Skeletal muscle satellite cell (primary cell): ENCODE measurements around the gene SEMA7A.

Experiments used
- H3K27me3 ChIP-seq: 2 replicates; pipeline ENCODE4 v1.7.0; 2013; ENCODE audit warnings: low read length; ENCODE audit not compliant: control insufficient read depth, insufficient read depth
- H3K36me3 ChIP-seq: 2 replicates; pipeline ENCODE4 v1.7.0; 2013; ENCODE audit warnings: mild to moderate bottlenecking, control low read depth, low read length; ENCODE audit not compliant: insufficient read depth
- H3K4me1 ChIP-seq: 2 replicates; pipeline ENCODE4 v1.7.0; 2013; ENCODE audit warnings: low read length; ENCODE audit not compliant: control insufficient read depth, insufficient read depth
- H3K4me2 ChIP-seq: 2 replicates; pipeline ENCODE4 v1.7.0; 2013; ENCODE audit warnings: mild to moderate bottlenecking, low read length
- H3K4me3 ChIP-seq: 2 replicates; pipeline ENCODE4 v1.7.0; 2013; ENCODE audit warnings: low read length
- H3K9ac ChIP-seq: 2 replicates; pipeline ENCODE4 v1.7.0; 2013; ENCODE audit warnings: mild to moderate bottlenecking, low read depth, low read length, moderate library complexity
- H3K9me3 ChIP-seq: replicated peaks from 2 replicates; pipeline ENCODE4 v1.7.0; 2013; ENCODE audit warnings: mild to moderate bottlenecking, control low read depth, low read length

The SEMA7A gene

GRCh38 chr15:74377831-74378766 is 55.7 kb downstream of the SEMA7A start:
- Histone ChIP-seq H3K4me1 (peaks cover 22% of the 10 kb centered on the region), H3K36me3 (no peaks in the 10 kb centered on the region), H3K9me3 (no peaks in the 10 kb centered on the region), H3K27me3 (peaks cover 4% of the 10 kb centered on the region), H3K9ac (no peak overlapping the region), H3K4me2 (no peak overlapping the region), H3K4me3 (no peak overlapping the region)

- Histone ChIP-seq H3K27me3 (peaks cover 14% of the 10 kb centered on the region), H3K9me3 (no peaks in the 10 kb centered on the region), H3K4me2 (no peak overlapping the region), H3K9ac (no peak overlapping the region), H3K4me3 (no peak overlapping the region), H3K4me1 (peaks cover 17% of the 10 kb centered on the region), H3K36me3 (no peaks in the 10 kb centered on the region)
Measured at GRCh38 chr15:74376825-74377581, 56.8 kb downstream of the SEMA7A start.

DNA sequence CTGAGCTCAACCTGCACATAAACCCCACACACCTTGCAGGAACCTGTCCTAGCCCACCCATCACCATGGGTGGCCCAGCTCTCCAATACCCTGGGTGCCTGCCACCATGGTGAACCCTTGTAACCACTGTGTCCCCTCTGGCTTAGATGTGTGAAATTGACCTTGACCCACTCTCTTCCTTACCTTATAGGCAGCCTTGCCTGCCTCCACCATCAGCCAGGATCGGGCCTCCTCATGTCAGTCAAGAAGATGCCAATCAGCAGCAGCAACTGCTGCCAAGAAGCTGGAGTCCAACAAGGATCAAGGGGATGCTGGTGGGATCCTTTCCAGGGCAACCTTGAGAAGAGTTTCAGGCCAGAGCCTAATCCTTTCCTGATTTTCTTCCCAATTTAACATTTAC is 57.5 kb downstream of the SEMA7A start:
- Histone ChIP-seq H3K4me2 (no peak overlapping the region), H3K4me1 (peaks cover 11% of the 10 kb centered on the region), H3K9ac (no peak overlapping the region), H3K4me3 (no peak overlapping the region), H3K36me3 (no peaks in the 10 kb centered on the region), H3K9me3 (no peaks in the 10 kb centered on the region), H3K27me3 (peaks cover 22% of the 10 kb centered on the region)

GRCh38 chr15:74375303-74375693 is 58.5 kb downstream of the SEMA7A start:
- Histone ChIP-seq H3K4me3 (no peak overlapping the region), H3K9me3 (no peaks in the 10 kb centered on the region), H3K4me2 (no peak overlapping the region), H3K27me3 (peaks cover 31% of the 10 kb centered on the region), H3K4me1 (peaks cover 11% of the 10 kb centered on the region), H3K9ac (no peak overlapping the region), H3K36me3 (no peaks in the 10 kb centered on the region)

- peaks cover 11% of the 10 kb centered on the region for H3K4me1 ChIP-seq
- H3K4me3 ChIP-seq, result peak overlapping the region; percentile 75
- no peak overlapping the region for H3K9ac ChIP-seq
- H3K27me3 ChIP-seq, result peaks cover 34% of the 10 kb centered on the region
- no peaks in the 10 kb centered on the region for H3K36me3 ChIP-seq
- H3K9me3 ChIP-seq, result no peaks in the 10 kb centered on the region
- H3K4me2 ChIP-seq, result peak overlapping the region; percentile 97
Measured at GRCh38 chr15:74374648-74375302, 59.0 kb downstream of the SEMA7A start.

- Histone ChIP-seq H3K9me3 (no peaks in the 10 kb centered on the region), H3K4me3 (peak overlapping the region; percentile 75), H3K4me1 (peaks cover 11% of the 10 kb centered on the region), H3K27me3 (peaks cover 42% of the 10 kb centered on the region), H3K9ac (peak overlapping the region; percentile 36), H3K4me2 (peak overlapping the region; percentile 97), H3K36me3 (no peaks in the 10 kb centered on the region)
Measured at GRCh38 chr15:74373731-74374647, 59.8 kb downstream of the SEMA7A start.

GRCh38 chr15:74373056-74373650 is 60.6 kb downstream of the SEMA7A start:
- Histone ChIP-seq H3K9ac (no peak overlapping the region), H3K9me3 (no peaks in the 10 kb centered on the region), H3K36me3 (no peaks in the 10 kb centered on the region), H3K4me2 (peak overlapping the region; percentile 97), H3K27me3 (peaks cover 50% of the 10 kb centered on the region), H3K4me3 (no peak overlapping the region), H3K4me1 (peaks cover 11% of the 10 kb centered on the region)

DNA sequence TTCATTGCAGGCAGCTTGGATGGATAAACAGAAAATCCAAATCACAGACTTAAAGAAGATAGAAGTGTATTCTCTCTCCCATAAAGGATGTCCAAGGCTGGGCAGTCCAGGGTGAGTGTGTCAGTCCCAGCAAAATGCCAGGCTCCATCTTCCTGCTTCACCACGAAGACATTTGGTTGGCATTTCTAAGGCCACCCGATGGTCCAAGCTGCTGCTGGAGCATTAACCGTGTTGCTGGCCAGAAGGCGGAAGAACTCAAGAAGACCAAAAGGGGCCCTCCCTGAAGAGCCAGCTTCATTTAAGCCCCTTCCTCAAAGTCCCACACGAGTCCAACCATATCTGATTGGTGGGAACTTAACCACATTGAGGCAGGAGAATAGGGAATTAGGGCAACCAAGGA is 63.3 kb downstream of the SEMA7A start:
- no peaks in the 10 kb centered on the region for H3K9me3 ChIP-seq
- H3K36me3 ChIP-seq, result no peaks in the 10 kb centered on the region
- H3K27me3 ChIP-seq, result peaks cover 63% of the 10 kb centered on the region
- H3K4me2 ChIP-seq, result no peak overlapping the region
- no peak overlapping the region for H3K9ac ChIP-seq
- peaks cover 14% of the 10 kb centered on the region for H3K4me1 ChIP-seq
- no peak overlapping the region for H3K4me3 ChIP-seq

- Histone ChIP-seq H3K36me3 (no peaks in the 10 kb centered on the region), H3K4me3 (no peak overlapping the region), H3K27me3 (peaks cover 69% of the 10 kb centered on the region), H3K9me3 (no peaks in the 10 kb centered on the region), H3K4me1 (peaks cover 11% of the 10 kb centered on the region), H3K4me2 (no peak overlapping the region), H3K9ac (no peak overlapping the region)
Measured at GRCh38 chr15:74369756-74370155, 64.0 kb downstream of the SEMA7A start.

GRCh38 chr15:74369084-74369745 is 64.5 kb downstream of the SEMA7A start:
- Histone ChIP-seq H3K4me2 (no peak overlapping the region), H3K4me1 (peaks cover 7% of the 10 kb centered on the region), H3K27me3 (peaks cover 74% of the 10 kb centered on the region), H3K9ac (no peak overlapping the region), H3K36me3 (no peaks in the 10 kb centered on the region), H3K4me3 (no peak overlapping the region), H3K9me3 (no peaks in the 10 kb centered on the region)
